GM13977 (cell line): Measurements from ENCODE around the gene INPP5E.

Experiments used
- DNase-seq: peaks from one replicate; pipeline ENCODE4 v3.0.0; 2012; ENCODE audit warnings: low spot score
- in situ Hi-C: fragments of 300-500 bp; cut with MboI; formaldehyde crosslinking; loops from one replicate; pipeline ENCODE4 v1.12.0; 2022; ENCODE audit warnings: low sequenced_read_pairs, low pct_unique_long_range_greater_than_20kb, mixed read lengths, inconsistent platforms; ENCODE audit not compliant: unreplicated experiment
- TF ChIP-seq, protein P1 (sequence below): IDR thresholded peaks from 2 replicates; pipeline ENCODE4 v1.5.1; 2012; ENCODE audit warnings: mild to moderate bottlenecking, control low read depth; ENCODE audit not compliant: insufficient read depth; ENCODE audit errors: extremely low read depth, missing control alignments

Gene INPP5E

DNA sequence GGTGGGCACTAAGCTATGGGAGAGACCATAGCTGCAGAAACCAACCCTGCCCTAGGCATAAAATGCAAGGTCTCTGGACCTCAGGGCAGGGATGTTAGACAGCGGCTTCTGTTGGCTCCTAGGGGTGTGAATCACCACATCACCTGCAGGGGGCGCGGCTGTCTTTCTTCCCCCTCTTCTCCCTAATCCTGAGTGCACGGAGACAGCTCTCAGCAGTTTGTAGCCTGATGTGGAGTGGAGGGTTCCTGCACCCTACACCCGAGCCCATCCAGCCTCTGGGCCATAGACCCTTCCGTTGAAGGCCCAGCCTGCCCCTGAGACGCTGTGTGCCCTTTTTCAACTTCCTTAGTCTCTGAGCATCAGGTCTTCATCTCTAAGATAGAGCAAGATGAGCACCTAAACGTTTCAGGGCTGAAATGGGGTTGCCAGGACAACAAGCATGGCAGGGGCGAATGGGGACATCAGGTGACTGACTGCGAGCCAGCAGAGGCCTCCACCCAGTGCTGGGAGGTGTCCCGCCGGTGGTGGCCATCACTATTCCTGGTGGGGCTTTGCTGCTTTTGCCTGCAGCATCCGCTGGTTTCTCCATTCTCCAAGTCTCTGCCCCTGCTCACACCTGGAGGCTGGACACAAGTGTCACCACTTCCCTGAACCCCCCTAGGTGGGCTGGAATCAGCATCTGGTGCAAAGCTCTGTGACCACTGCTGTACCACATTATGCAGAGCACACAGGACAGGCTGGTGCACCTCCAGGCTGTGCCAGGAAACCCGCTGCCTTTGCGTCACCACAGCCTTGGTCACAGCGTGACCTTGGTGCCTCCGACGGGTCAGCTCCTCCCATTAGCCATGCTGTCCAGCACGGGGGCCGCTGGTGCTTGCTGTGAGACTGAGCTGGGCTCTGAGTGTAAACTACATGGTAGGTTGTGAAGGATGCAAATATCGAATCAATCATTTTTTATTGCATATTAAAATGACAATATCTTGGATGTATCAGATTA, 45.7 kb upstream of the INPP5E start:
- DNase-seq, result peak; percentile 82
- TF ChIP-seq, protein P1, sequence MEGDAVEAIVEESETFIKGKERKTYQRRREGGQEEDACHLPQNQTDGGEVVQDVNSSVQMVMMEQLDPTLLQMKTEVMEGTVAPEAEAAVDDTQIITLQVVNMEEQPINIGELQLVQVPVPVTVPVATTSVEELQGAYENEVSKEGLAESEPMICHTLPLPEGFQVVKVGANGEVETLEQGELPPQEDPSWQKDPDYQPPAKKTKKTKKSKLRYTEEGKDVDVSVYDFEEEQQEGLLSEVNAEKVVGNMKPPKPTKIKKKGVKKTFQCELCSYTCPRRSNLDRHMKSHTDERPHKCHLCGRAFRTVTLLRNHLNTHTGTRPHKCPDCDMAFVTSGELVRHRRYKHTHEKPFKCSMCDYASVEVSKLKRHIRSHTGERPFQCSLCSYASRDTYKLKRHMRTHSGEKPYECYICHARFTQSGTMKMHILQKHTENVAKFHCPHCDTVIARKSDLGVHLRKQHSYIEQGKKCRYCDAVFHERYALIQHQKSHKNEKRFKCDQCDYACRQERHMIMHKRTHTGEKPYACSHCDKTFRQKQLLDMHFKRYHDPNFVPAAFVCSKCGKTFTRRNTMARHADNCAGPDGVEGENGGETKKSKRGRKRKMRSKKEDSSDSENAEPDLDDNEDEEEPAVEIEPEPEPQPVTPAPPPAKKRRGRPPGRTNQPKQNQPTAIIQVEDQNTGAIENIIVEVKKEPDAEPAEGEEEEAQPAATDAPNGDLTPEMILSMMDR, result peak; percentile 88
- in situ Hi-C loops, result no loop called here

DNA sequence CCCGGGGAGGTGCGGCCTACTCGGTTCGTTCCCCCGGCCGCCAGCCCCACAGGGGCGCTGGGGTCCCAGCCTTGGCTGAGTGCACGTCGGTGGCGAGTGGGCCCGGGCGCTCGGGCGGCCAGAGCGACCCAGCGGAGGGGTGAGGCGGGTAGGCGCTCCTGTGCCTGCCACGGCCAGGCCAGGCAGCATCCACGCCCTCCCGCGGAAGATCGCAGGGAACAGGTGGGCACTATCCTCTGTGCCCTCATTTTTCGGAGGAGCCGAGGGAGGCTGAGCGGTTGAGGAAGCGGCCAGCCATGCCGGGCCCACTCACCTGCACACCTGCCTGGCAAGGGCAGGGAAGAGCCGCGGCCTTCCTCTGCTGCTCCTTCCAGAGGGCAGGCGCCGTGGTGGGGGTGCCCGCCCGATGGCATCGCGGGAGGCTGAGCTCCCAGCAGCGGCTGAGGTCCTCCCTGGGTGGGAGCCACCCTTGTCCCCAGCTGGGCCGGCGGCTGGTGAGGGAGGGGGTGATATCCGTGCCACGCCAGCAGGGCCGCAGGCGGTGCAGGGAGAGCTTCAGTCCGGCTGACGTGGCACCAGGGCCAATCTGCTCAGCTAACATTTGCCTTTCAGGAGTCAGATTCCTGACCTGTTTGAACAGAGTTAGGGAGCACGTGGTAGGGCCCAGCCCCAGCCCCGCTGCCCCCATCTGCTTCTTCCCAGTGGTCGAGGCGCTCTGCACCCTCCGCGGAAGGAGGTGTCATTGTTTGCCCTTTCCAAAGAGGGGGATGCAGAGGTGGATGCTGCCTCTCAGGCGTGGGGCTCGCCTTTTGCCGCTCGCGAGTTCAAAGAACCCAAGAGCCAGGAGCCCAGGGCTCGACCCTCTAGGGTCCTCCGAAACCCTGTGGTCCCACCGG, 44.8 kb upstream of the INPP5E start:
- in situ Hi-C loops, result no loop called here
- TF ChIP-seq, protein P1, result no peak
- no peak for DNase-seq

- TF ChIP-seq, protein P1, result no peak
- peak; percentile 98 for DNase-seq
- in situ Hi-C loops, result no loop called here
Measured at GRCh38 chr9:136483589-136484152, 44.0 kb upstream of the INPP5E start.

DNA sequence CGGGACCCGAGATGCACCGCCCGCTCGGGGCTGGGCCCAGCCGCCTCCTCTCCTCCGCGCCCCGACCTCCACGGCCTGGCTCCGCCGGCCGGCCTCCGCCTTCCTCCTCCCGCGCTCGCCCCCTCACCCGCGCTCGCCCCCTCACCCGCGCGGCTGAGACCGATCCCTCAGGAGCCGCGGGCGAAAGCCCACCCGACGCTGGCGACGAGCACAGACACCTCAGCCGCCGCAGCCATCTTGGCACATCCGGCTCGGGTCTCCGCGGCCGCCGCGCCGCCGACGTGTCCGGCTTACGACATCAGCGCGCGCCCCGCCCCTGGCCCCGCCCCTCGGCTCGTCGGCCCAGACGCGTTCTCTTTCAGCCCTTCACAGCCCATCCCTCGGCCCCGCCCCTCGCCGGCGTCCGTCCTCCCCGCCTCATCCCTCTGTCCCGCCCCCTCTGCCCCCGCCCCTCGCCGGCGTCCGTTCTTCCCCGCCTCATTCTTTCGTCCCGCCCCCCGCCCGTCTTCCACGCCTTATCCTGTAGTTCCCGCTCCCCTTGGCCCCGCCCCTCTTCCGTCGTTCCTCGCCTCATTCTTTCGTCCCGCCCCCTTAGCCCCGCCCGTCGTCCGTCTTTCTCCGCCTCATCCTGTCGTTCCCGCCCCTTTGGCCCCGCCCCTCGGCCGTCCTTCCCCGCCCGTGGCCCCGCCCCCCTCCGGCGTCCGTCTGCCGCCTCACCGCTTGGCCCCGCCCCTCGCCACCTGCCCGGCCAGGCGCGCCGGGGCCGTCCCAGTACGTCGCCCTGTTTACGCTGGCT, 43.3 kb upstream of the INPP5E start, which contains the start of gene SEC16A:
SEC16A (minus strand) TSS at position 248 of the 796 bp plus-strand sequence. CDS start 5,425 bp downstream, outside the sequence.
- TF ChIP-seq, protein P1, result no peak
- peak; percentile 99 for DNase-seq
- in situ Hi-C loops, result no loop called here

GRCh38 chr9:136482046-136482792, 42.6 kb upstream of the INPP5E start:
- in situ Hi-C loops, result no loop called here
- TF ChIP-seq, protein P1, result no peak
- no peak for DNase-seq
